ENCODE results near the gene CIDEC. TPM values are rescaled to one million over a fixed set of nuclear protein-coding genes. Genes with fewer than 3 reads are reported as not detected.

Gene CIDEC
- total and polyA plus RNA-seq, 2 of the 13 experiments (the other 11 are each of a cell fraction or from before 2014, with no cell fraction given) = 2.5 to 10.4 TPM

GRCh38 chr3:9914559-9915253 lies 34.7 kb upstream of the CIDEC start (continued):
- TF ChIP-seq ZNF570 (CRISPR knock-in tag; IDR thresholded peaks at IDR 0.05; ENCODE audit: borderline replicate concordance) (no peak), ZFP90 (CRISPR knock-in tag; IDR thresholded peaks at IDR 0.05; ENCODE audit: borderline replicate concordance) (0 out of 2 replicates have a peak, but pooled peaks have one; percentile 9), CEBPB (IDR thresholded peaks at IDR 0.05; ENCODE audit: borderline replicate concordance, low read depth, low read length) (no peak), ZNF629 (CRISPR knock-in tag; conservative IDR thresholded peaks at IDR 0.05) (peak; percentile 23; the same call in 1 of the 2 replicates), ZNF33A (CRISPR knock-in tag; IDR thresholded peaks at IDR 0.05; ENCODE audit: borderline replicate concordance) (no peak), SNAI1 (CRISPR knock-in tag; IDR thresholded peaks at IDR 0.05; ENCODE audit: borderline replicate concordance) (0 out of 2 replicates have a peak, but pooled peaks have one; percentile 26), ZFP91 (CRISPR knock-in tag; IDR thresholded peaks at IDR 0.05; ENCODE audit: borderline replicate concordance) (peak; percentile 29; the same call in 1 of the 2 replicates), MLXIP (CRISPR knock-in tag; IDR thresholded peaks at IDR 0.05; ENCODE audit: borderline replicate concordance) (no peak), SMAD3 (CRISPR knock-in tag; IDR thresholded peaks at IDR 0.05) (peak; percentile 26; the same call in 1 of the 2 replicates), PHF5A (CRISPR knock-in tag; IDR thresholded peaks at IDR 0.05; ENCODE audit: low read depth, unreplicated experiment) (no peak), ELF4 (CRISPR knock-in tag; IDR thresholded peaks at IDR 0.05; ENCODE audit: borderline replicate concordance) (no peak), GABPB1 (CRISPR knock-in tag; IDR thresholded peaks at IDR 0.05) (no peak), PLSCR1 (CRISPR knock-in tag; IDR thresholded peaks at IDR 0.05; ENCODE audit: borderline replicate concordance) (no peak), PAWR (CRISPR knock-in tag; IDR thresholded peaks at IDR 0.05; ENCODE audit: borderline replicate concordance) (no peak), ZC3H13 (CRISPR knock-in tag; IDR thresholded peaks at IDR 0.05) (peak; percentile 46; the same call in 1 of the 2 replicates), ZNF34 (CRISPR knock-in tag; IDR thresholded peaks at IDR 0.05; ENCODE audit: borderline replicate concordance) (no peak), RBM39 (IDR thresholded peaks at IDR 0.05; ENCODE audit: low read depth, low read length, poor library complexity, severe bottlenecking) (no peak), MXD3 (CRISPR knock-in tag; IDR thresholded peaks at IDR 0.05) (no peak), SMAD9 (CRISPR knock-in tag; IDR thresholded peaks at IDR 0.05) (no peak), ZNF576 (CRISPR knock-in tag; IDR thresholded peaks at IDR 0.05) (no peak), FOXO1 (CRISPR knock-in tag; IDR thresholded peaks at IDR 0.05) (no peak), KLF12 (CRISPR knock-in tag; IDR thresholded peaks at IDR 0.05; ENCODE audit: borderline replicate concordance) (no peak), ATF7-NPFF (CRISPR knock-in tag; IDR thresholded peaks at IDR 0.05; ENCODE audit: low read depth) (no peak)

Measured in HepG2 (cell line).